HL-60 (cell line): ENCODE results near the gene C2orf72.

Experiments
- DNase-seq, 2 experiments: peaks; one replicate each; pipeline ENCODE4 v3.0.0-alpha.2; 2010 to 2020; ENCODE audit warnings: low read depth in 1 of 2, low spot score in 1 of 2
- H3K27ac ChIP-seq: fragments of 250-450 bp; sonication (Bioruptor Pico); replicated peaks from 2 replicates; pipeline ENCODE4 v1.5.1; 2020; ENCODE audit warnings: mild to moderate bottlenecking, moderate library complexity
- H3K27me3 ChIP-seq: fragments of 250-450 bp; sonication (Bioruptor Pico); 2 replicates; pipeline ENCODE4 v1.5.1; 2021; ENCODE audit warnings: mild to moderate bottlenecking, moderate library complexity; ENCODE audit not compliant: insufficient read depth, poor library complexity, severe bottlenecking
- H3K4me3 ChIP-seq: replicated peaks from 2 replicates; pipeline ENCODE4 v1.5.1; 2011; ENCODE audit warnings: mild to moderate bottlenecking, control low read depth, low read length; ENCODE audit not compliant: insufficient read depth
- CTCF ChIP-seq: IDR thresholded peaks from one replicate; pipeline ENCODE4 v1.5.1; 2011; ENCODE audit warnings: low read length, control low read depth, inconsistent platforms; ENCODE audit not compliant: insufficient read depth
- GABPA ChIP-seq: IDR thresholded peaks from 2 replicates; pipeline ENCODE4 v1.6.1; 2012; ENCODE audit warnings: low read depth
- POLR2AphosphoS5 ChIP-seq: IDR thresholded peaks from 2 replicates; pipeline ENCODE4 v1.6.1; 2012; ENCODE audit warnings: low read depth
- REST ChIP-seq: IDR thresholded peaks from 2 replicates; pipeline ENCODE4 v1.6.1; 2012; ENCODE audit warnings: low read depth; ENCODE audit not compliant: insufficient replicate concordance
- SPI1 ChIP-seq: IDR thresholded peaks from 2 replicates; pipeline ENCODE4 v1.6.1; 2012; ENCODE audit warnings: low read depth, mild to moderate bottlenecking, borderline replicate concordance
- long read RNA-seq: library from polyadenylated mRNA; unstranded; transcript quantifications from one replicate; pipeline ENCODE4 v2.0.0, GENCODE V29; 2020

The C2orf72 gene
- long read RNA-seq = 0 reads

GRCh38 chr2:231037202-231037730 lies at the start of gene C2orf72:
TSS of gene C2orf72 (plus strand) at chr2:231037523. CDS start at chr2:231037566, 43 bp downstream.
- Histone ChIP-seq H3K27me3 (peaks cover 49% of the 10 kb centered on the region), H3K27ac (no peak within 1 kb of the TSS), H3K4me3 (peak within 1 kb of the TSS; percentile 0)
- no peak for DNase-seq
- no peak for TF ChIP-seq SPI1
- TF ChIP-seq REST = no peak
- TF ChIP-seq CTCF = no peak

- H3K27me3 ChIP-seq = no peaks in the 10 kb centered on the region
- no peak overlapping the region for H3K27ac ChIP-seq
- no peak overlapping the region for H3K4me3 ChIP-seq
- TF ChIP-seq REST (no peak), SPI1 (no peak), POLR2AphosphoS5 (no peak), CTCF (no peak), GABPA (no peak)
- no peak for DNase-seq
Observed at GRCh38 chr2:230989731-230990130, 47.6 kb upstream of the C2orf72 start.

- no peak for TF ChIP-seq CTCF
- TF ChIP-seq REST = no peak
- no peak for TF ChIP-seq GABPA
- no peak for TF ChIP-seq POLR2AphosphoS5
- no peak for TF ChIP-seq SPI1
- H3K27me3 ChIP-seq = no peaks in the 10 kb centered on the region
- no peak for DNase-seq
- no peak overlapping the region for H3K27ac ChIP-seq
- H3K4me3 ChIP-seq = no peak overlapping the region
Observed at GRCh38 chr2:230990131-230990898, 47.0 kb upstream of the C2orf72 start.
